HepG2 (cell line): ENCODE results near the gene ARHGEF39. TPM values are rescaled to one million over a fixed set of nuclear protein-coding genes. Genes with fewer than 3 reads are reported as not detected.

Experiments used
- ZNF570 ChIP-seq: sonication (generic); formaldehyde crosslinking; IDR thresholded peaks from 2 replicates; pipeline ENCODE4 v1.4.0; 2020; ENCODE audit warnings: mild to moderate bottlenecking, missing genetic modification reagents, borderline replicate concordance
- polyA plus RNA-seq, 8 experiments: library from polyadenylated mRNA; depleted of rRNA in 3 of 8; stranded (reverse) in 7 of 8; unstranded in 1 of 8; fragments of >200 nt; fragmentation: Illumina TruSeq in 4 of 8; extraction: Trizol in 4 of 8; gene quantifications; 2 replicates each; pipeline versions ENCODE4 v1.2.1 to v1.2.3, GENCODE V29; 2011 to 2016; ENCODE audit warnings: low read depth in 4 of 8, missing spikeins in 1 of 8, mixed read lengths in 1 of 8; ENCODE audit not compliant: insufficient read depth in 1 of 8
- total RNA-seq, 5 experiments: library from RNA; depleted of rRNA; stranded (reverse); fragments of >200 nt; fragmentation: Illumina TruSeq; extraction: Trizol; gene quantifications; 2 replicates each; pipeline ENCODE4 v1.2.3, GENCODE V29; 2016; ENCODE audit warnings: low read depth in 1 of 5
- TF ChIP-seq, protein P1 (sequence below), 2 experiments: fragments of 450-650 bp in 1 of 2; sonication (generic) in 1 of 2; formaldehyde crosslinking in 1 of 2; IDR thresholded peaks; 2 replicates each; pipeline versions ENCODE4 v1.6.1 to v1.8.0; 2016 to 2022; ENCODE audit warnings: antibody characterized with exemption in 1 of 2, mild to moderate bottlenecking in 1 of 2, missing genetic modification reagents in 1 of 2

ARHGEF39 gene
- total and polyA plus RNA-seq, 2 of the 13 experiments (the other 11 are each of a cell fraction or from before 2014, with no cell fraction given), result 11.2 to 12.3 TPM

GRCh38 chr9:35636135-35636876 is 28.7 kb downstream of the ARHGEF39 start (continued):
- TF ChIP-seq, protein P1, sequence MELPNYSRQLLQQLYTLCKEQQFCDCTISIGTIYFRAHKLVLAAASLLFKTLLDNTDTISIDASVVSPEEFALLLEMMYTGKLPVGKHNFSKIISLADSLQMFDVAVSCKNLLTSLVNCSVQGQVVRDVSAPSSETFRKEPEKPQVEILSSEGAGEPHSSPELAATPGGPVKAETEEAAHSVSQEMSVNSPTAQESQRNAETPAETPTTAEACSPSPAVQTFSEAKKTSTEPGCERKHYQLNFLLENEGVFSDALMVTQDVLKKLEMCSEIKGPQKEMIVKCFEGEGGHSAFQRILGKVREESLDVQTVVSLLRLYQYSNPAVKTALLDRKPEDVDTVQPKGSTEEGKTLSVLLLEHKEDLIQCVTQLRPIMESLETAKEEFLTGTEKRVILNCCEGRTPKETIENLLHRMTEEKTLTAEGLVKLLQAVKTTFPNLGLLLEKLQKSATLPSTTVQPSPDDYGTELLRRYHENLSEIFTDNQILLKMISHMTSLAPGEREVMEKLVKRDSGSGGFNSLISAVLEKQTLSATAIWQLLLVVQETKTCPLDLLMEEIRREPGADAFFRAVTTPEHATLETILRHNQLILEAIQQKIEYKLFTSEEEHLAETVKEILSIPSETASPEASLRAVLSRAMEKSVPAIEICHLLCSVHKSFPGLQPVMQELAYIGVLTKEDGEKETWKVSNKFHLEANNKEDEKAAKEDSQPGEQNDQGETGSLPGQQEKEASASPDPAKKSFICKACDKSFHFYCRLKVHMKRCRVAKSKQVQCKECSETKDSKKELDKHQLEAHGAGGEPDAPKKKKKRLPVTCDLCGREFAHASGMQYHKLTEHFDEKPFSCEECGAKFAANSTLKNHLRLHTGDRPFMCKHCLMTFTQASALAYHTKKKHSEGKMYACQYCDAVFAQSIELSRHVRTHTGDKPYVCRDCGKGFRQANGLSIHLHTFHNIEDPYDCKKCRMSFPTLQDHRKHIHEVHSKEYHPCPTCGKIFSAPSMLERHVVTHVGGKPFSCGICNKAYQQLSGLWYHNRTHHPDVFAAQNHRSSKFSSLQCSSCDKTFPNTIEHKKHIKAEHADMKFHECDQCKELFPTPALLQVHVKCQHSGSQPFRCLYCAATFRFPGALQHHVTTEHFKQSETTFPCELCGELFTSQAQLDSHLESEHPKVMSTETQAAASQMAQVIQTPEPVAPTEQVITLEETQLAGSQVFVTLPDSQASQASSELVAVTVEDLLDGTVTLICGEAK (IDR thresholded peaks at IDR 0.05), result no peak
- TF ChIP-seq, protein P1 (CRISPR knock-in tag; IDR thresholded peaks at IDR 0.05), result no peak
- TF ChIP-seq ZNF570 (CRISPR knock-in tag), result no peak
